ENCODE results near the gene PYCR2.

GRCh38 chr1:225878282-225878681 lies 45.8 kb downstream of the PYCR2 start:
- no peak for TF ChIP-seq CTCF (IDR thresholded peaks at IDR 0.05)
- no peak for TF ChIP-seq POLR2A (IDR thresholded peaks at IDR 0.05)
- no peak for TF ChIP-seq POLR2AphosphoS5 (IDR thresholded peaks at IDR 0.05)
